ENCODE results near the gene CLMP. TPM values are rescaled to one million over a fixed set of nuclear protein-coding genes. Genes with fewer than 3 reads are reported as not detected.
A peak's percentile ranks its signal among the peaks of the same experiment; 100 is the strongest.

Gene CLMP
- polyA plus RNA-seq, 3 donors: 0.33 TPM; not detected in 2

GRCh38 chr11:123235656-123236261 is 40.7 kb upstream of the CLMP start:
- intact Hi-C loops (cut with micrococcal nuclease): no loop called here
- Histone ChIP-seq H2AFZ (ENCODE audit: insufficient read depth, low read depth, low read length, poor library complexity, severe bottlenecking) (no peak overlapping the region), H3K4me3 (replicated peaks in 1 of 3; ENCODE audit: low read depth in 2 of 3, low read length in 3 of 3) (no peak overlapping the region), H4K20me1 (ENCODE audit: insufficient read depth, low read length) (no peaks in the 10 kb centered on the region), H3K27ac (ENCODE audit: low read depth in 1 of 2, low read length in 2 of 2) (no peak overlapping the region), H3K9me3 (replicated peaks in 1 of 2; ENCODE audit: control insufficient read depth in 1 of 2, insufficient read depth in 1 of 2, low read length in 2 of 2) (no peaks in the 10 kb centered on the region), H3K9ac (ENCODE audit: insufficient read depth, low read length, poor library complexity, severe bottlenecking) (no peak overlapping the region), H3K4me1 (ENCODE audit: control insufficient read depth in 1 of 2, insufficient read depth in 2 of 2, low read length in 2 of 2) (peaks cover 0 to 5% of the 10 kb centered on the region in 2 donors), H3K4me2 (replicated peaks; ENCODE audit: extremely low read depth, low read length, poor library complexity, severe bottlenecking) (no peak overlapping the region), H3K36me3 (replicated peaks in 1 of 2; ENCODE audit: control insufficient read depth in 1 of 2, insufficient read depth in 2 of 2, low read length in 2 of 2) (no peaks in the 10 kb centered on the region), H3K79me2 (ENCODE audit: insufficient read depth, low read length) (no peaks in the 10 kb centered on the region), H3K27me3 (ENCODE audit: control insufficient read depth in 2 of 2, insufficient read depth in 2 of 2, low read length in 2 of 2) (no peaks in the 10 kb centered on the region)
- H3K36me3 Mint-ChIP-seq: no peaks in the 10 kb centered on the region
- H3K4me3 Mint-ChIP-seq: no peak overlapping the region
- TF ChIP-seq CTCF (IDR thresholded peaks at IDR 0.05): no peak
- peaks cover 15% of the 10 kb centered on the region for H3K4me1 Mint-ChIP-seq
- no peak for DNase-seq
- H3K27ac Mint-ChIP-seq: no peak overlapping the region
- peaks cover 0 to 3% (median under 1%) of the 10 kb centered on the region in 3 donors for H3K27me3 Mint-ChIP-seq (ENCODE audit: low read depth in 3 of 3)
- H3K9me3 Mint-ChIP-seq: peaks cover 0 to 2% (median 0%) of the 10 kb centered on the region in 7 donors
- WGBS (ENCODE audit: insufficient coverage): 94% methylated on average over 9 of the region's 12 CpGs

GRCh38 chr11:123235117-123235655 is 40.1 kb upstream of the CLMP start:
- intact Hi-C loops (cut with micrococcal nuclease): no loop called here
- no peak overlapping the region for H3K4me3 Mint-ChIP-seq
- DNase-seq: peak; percentile 4 to 21 (median 8)
- Histone ChIP-seq H2AFZ (ENCODE audit: insufficient read depth, low read depth, low read length, poor library complexity, severe bottlenecking) (no peak overlapping the region), H3K27me3 (ENCODE audit: control insufficient read depth in 2 of 2, insufficient read depth in 2 of 2, low read length in 2 of 2) (no peaks in the 10 kb centered on the region), H3K9ac (ENCODE audit: insufficient read depth, low read length, poor library complexity, severe bottlenecking) (no peak overlapping the region), H3K4me2 (replicated peaks; ENCODE audit: extremely low read depth, low read length, poor library complexity, severe bottlenecking) (no peak overlapping the region), H3K4me3 (replicated peaks in 1 of 3; ENCODE audit: low read depth in 2 of 3, low read length in 3 of 3) (no peak overlapping the region), H3K36me3 (replicated peaks in 1 of 2; ENCODE audit: control insufficient read depth in 1 of 2, insufficient read depth in 2 of 2, low read length in 2 of 2) (no peaks in the 10 kb centered on the region), H3K27ac (ENCODE audit: low read depth in 1 of 2, low read length in 2 of 2) (no peak overlapping the region), H3K9me3 (replicated peaks in 1 of 2; ENCODE audit: control insufficient read depth in 1 of 2, insufficient read depth in 1 of 2, low read length in 2 of 2) (no peaks in the 10 kb centered on the region), H4K20me1 (ENCODE audit: insufficient read depth, low read length) (no peaks in the 10 kb centered on the region), H3K4me1 (ENCODE audit: control insufficient read depth in 1 of 2, insufficient read depth in 2 of 2, low read length in 2 of 2) (peaks cover 0 to 5% of the 10 kb centered on the region in 2 donors), H3K79me2 (ENCODE audit: insufficient read depth, low read length) (no peaks in the 10 kb centered on the region)
- peaks cover 0 to 5% (median 2%) of the 10 kb centered on the region in 3 donors for H3K27me3 Mint-ChIP-seq (ENCODE audit: low read depth in 3 of 3)
- H3K36me3 Mint-ChIP-seq: no peaks in the 10 kb centered on the region
- H3K27ac Mint-ChIP-seq: peak overlapping the region in 1 of 7 donors; percentile 1
- peaks cover 0 to 2% (median 0%) of the 10 kb centered on the region in 7 donors for H3K9me3 Mint-ChIP-seq
- TF ChIP-seq CTCF (IDR thresholded peaks at IDR 0.05): peak; percentile 36
- 55% methylated on average over 12 of the region's 12 CpGs for WGBS (ENCODE audit: insufficient coverage)
- H3K4me1 Mint-ChIP-seq: peaks cover 15% of the 10 kb centered on the region
